DND-41 (cell line): ENCODE measurements around the gene JPH3.

ENCODE experiments used
- EZH2 ChIP-seq: IDR thresholded peaks from 3 replicates; pipeline ENCODE4 v1.6.1; 2012; ENCODE audit warnings: borderline replicate concordance, low read depth, mild to moderate bottlenecking, moderate library complexity, low read length, inconsistent platforms; ENCODE audit not compliant: severe bottlenecking
- TF ChIP-seq, protein P1 (sequence below): IDR thresholded peaks from 2 replicates; pipeline ENCODE4 v1.5.1; 2012; ENCODE audit warnings: borderline replicate concordance, low read length, moderate library complexity, mild to moderate bottlenecking; ENCODE audit not compliant: poor library complexity, severe bottlenecking; ENCODE audit errors: extremely low read depth

DNA sequence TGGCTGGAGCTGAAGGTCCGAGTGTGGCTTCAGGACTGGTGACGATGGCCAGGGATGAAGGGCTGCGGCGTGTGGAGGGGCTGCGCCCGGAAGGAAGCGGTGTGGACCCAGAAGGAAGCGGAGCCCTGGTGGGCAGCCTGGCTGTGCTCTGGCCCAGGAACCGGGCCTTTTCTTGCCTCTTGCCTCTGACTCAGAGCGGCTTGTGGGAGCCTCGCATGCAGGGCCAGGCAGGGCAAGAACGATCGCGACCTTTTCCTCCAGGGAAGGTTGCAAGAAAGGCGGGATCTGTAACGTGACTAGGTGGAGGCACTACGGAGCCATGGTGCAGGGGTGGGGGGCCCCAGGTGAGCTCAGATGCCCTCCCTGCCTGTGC lies 78.0 kb downstream of the JPH3 start:
- TF ChIP-seq, protein P1, sequence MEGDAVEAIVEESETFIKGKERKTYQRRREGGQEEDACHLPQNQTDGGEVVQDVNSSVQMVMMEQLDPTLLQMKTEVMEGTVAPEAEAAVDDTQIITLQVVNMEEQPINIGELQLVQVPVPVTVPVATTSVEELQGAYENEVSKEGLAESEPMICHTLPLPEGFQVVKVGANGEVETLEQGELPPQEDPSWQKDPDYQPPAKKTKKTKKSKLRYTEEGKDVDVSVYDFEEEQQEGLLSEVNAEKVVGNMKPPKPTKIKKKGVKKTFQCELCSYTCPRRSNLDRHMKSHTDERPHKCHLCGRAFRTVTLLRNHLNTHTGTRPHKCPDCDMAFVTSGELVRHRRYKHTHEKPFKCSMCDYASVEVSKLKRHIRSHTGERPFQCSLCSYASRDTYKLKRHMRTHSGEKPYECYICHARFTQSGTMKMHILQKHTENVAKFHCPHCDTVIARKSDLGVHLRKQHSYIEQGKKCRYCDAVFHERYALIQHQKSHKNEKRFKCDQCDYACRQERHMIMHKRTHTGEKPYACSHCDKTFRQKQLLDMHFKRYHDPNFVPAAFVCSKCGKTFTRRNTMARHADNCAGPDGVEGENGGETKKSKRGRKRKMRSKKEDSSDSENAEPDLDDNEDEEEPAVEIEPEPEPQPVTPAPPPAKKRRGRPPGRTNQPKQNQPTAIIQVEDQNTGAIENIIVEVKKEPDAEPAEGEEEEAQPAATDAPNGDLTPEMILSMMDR: no peak
- no peak for TF ChIP-seq EZH2
